Naive thymus-derived CD4-positive, alpha-beta T cell (primary cell): Measurements from ENCODE around the gene SBNO1. TPM values are rescaled to one million over a fixed set of nuclear protein-coding genes. Genes with fewer than 3 reads are reported as not detected.
A peak's percentile ranks its signal among the peaks of the same experiment; 100 is the strongest.
"Not testable (repeated sequence)": the region's sequence is repeated elsewhere in the genome, so short reads cannot be mapped to it uniquely, and the experiment has no call there.

Source experiments
- ATAC-seq: fragments of 150-1000 bp; cut with Tn5 transposase; 2 replicates; pipeline ENCODE4 v1.10.0; 2021; ENCODE audit warnings: mild to moderate bottlenecking, moderate library complexity
- CTCF ChIA-PET: fragments of 350-600 bp; sonication (Branson Sonifier 250); formaldehyde crosslinking; loops from one replicate; lab custom pipeline; 2021; ENCODE audit warnings: antibody characterized with exemption; lab: Charles Lee
- POLR2A ChIA-PET: fragments of 350-600 bp; sonication (Branson Sonifier 250); formaldehyde crosslinking; loops from one replicate; lab custom pipeline; 2021; ENCODE audit warnings: antibody characterized with exemption, inconsistent platforms; lab: Charles Lee
- DNase-seq, 9 donors: peaks; one replicate each; pipeline versions ENCODE4 v3.0.0 to v3.0.0-alpha.2; 2020 to 2022; ENCODE audit warnings: mixed read lengths in 1 of 9
- H3K27ac ChIP-seq: one replicate; pipeline ENCODE4 v1.7.0; 2013; ENCODE audit warnings: mild to moderate bottlenecking, low read depth, low read length, moderate library complexity
- H3K27me3 ChIP-seq, 2 donors: one replicate each; pipeline ENCODE4 v1.7.0; 2013; ENCODE audit warnings: low read length in 2 of 2, mild to moderate bottlenecking in 2 of 2, moderate library complexity in 2 of 2; ENCODE audit not compliant: control insufficient read depth in 2 of 2, insufficient read depth in 2 of 2
- H3K36me3 ChIP-seq, 3 experiments: 1 replicate in 2 of 3; 2 replicates in 1 of 3; pipeline ENCODE4 v1.7.0; 2013; ENCODE audit warnings: low read length in 3 of 3, mild to moderate bottlenecking in 3 of 3, moderate library complexity in 1 of 3; ENCODE audit not compliant: insufficient read depth in 3 of 3, control insufficient read depth in 2 of 3
- H3K4me1 ChIP-seq, 2 donors: one replicate each; pipeline ENCODE4 v1.7.0; 2013; ENCODE audit warnings: low read length in 2 of 2, mild to moderate bottlenecking in 2 of 2, moderate library complexity in 1 of 2; ENCODE audit not compliant: control insufficient read depth in 2 of 2, insufficient read depth in 2 of 2
- H3K4me3 ChIP-seq: 2 replicates; pipeline ENCODE4 v1.7.0; 2013; ENCODE audit warnings: mild to moderate bottlenecking, low read length
- H3K9me3 ChIP-seq, 3 experiments: 1 replicate in 2 of 3; 2 replicates in 1 of 3; pipeline ENCODE4 v1.7.0; 2013; ENCODE audit warnings: low read length in 3 of 3; ENCODE audit not compliant: control insufficient read depth in 2 of 3
- H3K27ac Mint-ChIP-seq, 9 donors: one replicate each; pipeline ENCODE4 v1.8.0; 2020 to 2022; ENCODE audit warnings: mixed read lengths in 9 of 9, mild to moderate bottlenecking in 8 of 9, moderate library complexity in 5 of 9, inconsistent platforms in 2 of 9
- H3K27me3 Mint-ChIP-seq, 5 donors: one replicate each; pipeline ENCODE4 v1.8.0; 2021 to 2022; ENCODE audit warnings: mixed read lengths in 5 of 5, mild to moderate bottlenecking in 1 of 5
- H3K36me3 Mint-ChIP-seq, 5 donors: one replicate each; pipeline ENCODE4 v1.8.0; 2020 to 2022; ENCODE audit warnings: mixed read lengths in 5 of 5, mild to moderate bottlenecking in 3 of 5, inconsistent platforms in 1 of 5
- H3K4me1 Mint-ChIP-seq, 7 donors: one replicate each; pipeline ENCODE4 v1.8.0; 2020 to 2022; ENCODE audit warnings: mixed read lengths in 7 of 7, mild to moderate bottlenecking in 3 of 7, inconsistent platforms in 1 of 7
- H3K4me3 Mint-ChIP-seq, 10 donors: one replicate each; pipeline ENCODE4 v1.8.0; 2020 to 2022; ENCODE audit warnings: mild to moderate bottlenecking in 10 of 10, mixed read lengths in 10 of 10, moderate library complexity in 6 of 10, inconsistent platforms in 2 of 10
- H3K9me3 Mint-ChIP-seq, 11 donors: one replicate each; pipeline ENCODE4 v1.8.0; 2020 to 2022; ENCODE audit warnings: mixed read lengths in 11 of 11, mild to moderate bottlenecking in 4 of 11, inconsistent platforms in 1 of 11, moderate library complexity in 1 of 11
- intact Hi-C, 2 donors: fragments of 100-400 bp; cut with micrococcal nuclease; formaldehyde crosslinking; loops; one replicate each; pipeline ENCODE4 v1.15.1; 2023
- polyA plus RNA-seq, 2 donors: library from polyadenylated mRNA; unstranded; fragments of 300-500 nt; fragmentation: Illumina TruSeq; gene quantifications; one replicate each; pipeline ENCODE4 v1.2.3, GENCODE V29; 2021
- total RNA-seq, 6 experiments: library from RNA in 5 of 6; stranded (reverse) in 5 of 6; gene quantifications; 1 replicate in 5 of 6; 2 replicates in 1 of 6; pipeline ENCODE4 v1.2.3 and lab custom pipeline; 2021 to 2026

SBNO1 gene
- total and polyA plus RNA-seq, 7 experiments from 2014 or later, result 30.1 to 49.9 (median 34.0) TPM

DNA sequence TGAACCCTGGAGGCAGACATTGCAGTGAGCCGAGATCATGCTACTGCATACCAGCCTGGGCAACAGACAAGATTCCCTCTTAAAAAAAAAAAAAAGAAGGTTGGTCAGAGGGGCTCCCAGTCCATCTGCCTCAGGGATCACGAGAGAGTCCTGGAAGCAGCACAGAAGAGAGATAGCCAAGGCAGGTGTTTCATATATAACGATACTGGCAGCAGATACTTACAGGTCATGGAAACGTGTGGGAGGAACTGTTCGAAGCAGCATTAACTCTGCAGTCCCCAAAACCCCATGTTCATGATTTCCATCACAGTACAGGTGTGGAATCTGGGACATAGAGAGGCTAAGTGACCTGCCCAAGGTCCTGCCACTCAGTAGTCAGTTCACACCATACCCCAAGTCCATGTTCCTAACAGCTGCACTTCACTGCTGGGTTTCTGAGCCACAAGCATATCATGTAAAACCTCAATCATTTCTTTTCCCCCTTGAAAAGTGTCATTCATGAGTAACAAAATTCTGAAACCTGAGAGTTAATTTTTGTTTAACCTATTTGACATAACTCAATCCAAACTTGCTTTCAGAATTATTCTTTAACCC, 109.7 kb downstream of the SBNO1 start:
- Histone ChIP-seq H3K4me1 (peaks cover 6 to 12% of the 10 kb centered on the region in 2 donors), H3K27ac (no peak overlapping the region), H3K4me3 (no peak overlapping the region), H3K36me3 (peaks cover 0 to 69% (median 4%) of the 10 kb centered on the region in 3 experiments), H3K9me3 (no peaks in the 10 kb centered on the region), H3K27me3 (no peaks in the 10 kb centered on the region)
- H3K36me3 Mint-ChIP-seq, result peaks cover 3 to 34% (median 13%) of the 10 kb centered on the region in 5 donors
- POLR2A ChIA-PET, result no interaction called here
- ATAC-seq (no peak), DNase-seq (no peak)
- no peaks in the 10 kb centered on the region for H3K9me3 Mint-ChIP-seq
- H3K27me3 Mint-ChIP-seq, result no peaks in the 10 kb centered on the region
- CTCF ChIA-PET, result interaction anchor here (0.6 to 1.3 kb wide), 2 partner anchors 17 to 490 kb away, joined by 3 to 4 read pairs; no protein-coding TSS in a partner anchor
- H3K4me1 Mint-ChIP-seq, result peaks cover 12 to 31% (median 21%) of the 10 kb centered on the region in 7 donors
- no peak overlapping the region for H3K4me3 Mint-ChIP-seq
- intact Hi-C loops, result no loop called here
- peak overlapping the region in 2 of 9 donors; percentile 17 to 57 for H3K27ac Mint-ChIP-seq

DNA sequence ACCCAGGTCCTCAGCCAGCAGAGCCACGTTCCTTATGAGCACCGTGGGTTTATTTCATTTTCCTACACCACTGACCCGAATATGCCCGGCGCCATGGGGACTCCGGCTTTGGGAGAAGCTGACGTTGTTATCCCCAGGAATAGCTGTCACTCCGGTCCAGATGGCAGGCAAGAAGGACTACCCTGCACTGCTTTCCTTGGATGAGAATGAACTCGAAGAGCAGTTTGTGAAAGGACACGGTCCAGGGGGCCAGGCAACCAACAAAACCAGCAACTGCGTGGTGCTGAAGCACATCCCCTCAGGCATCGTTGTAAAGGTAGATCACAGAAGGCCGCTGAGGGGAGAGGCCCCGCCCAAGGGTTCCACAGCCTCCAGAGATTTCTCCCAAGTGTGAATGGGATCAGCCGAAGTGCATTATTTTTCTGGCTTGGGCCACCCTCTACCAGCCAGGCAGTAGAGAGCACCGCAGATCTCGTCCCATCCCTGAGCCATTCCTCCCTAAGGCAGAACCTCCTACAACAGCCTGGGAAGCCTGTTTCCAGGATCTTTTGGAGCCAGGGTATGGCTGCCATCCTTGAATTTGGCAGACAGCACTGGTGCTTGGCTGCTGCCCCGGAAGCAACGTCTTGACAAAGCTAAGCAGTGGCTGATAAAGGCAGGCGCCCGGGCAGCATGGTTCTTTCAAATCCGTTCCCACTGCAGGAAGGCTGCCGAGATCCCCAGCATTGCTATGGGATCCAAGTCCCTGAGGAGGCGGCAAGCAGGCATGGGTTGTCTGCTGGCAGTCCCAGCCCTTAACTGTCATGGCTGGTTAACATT, 110.8 kb downstream of the SBNO1 start:
- Mint-ChIP-seq H3K27me3 (no peaks in the 10 kb centered on the region), H3K4me1 (peaks cover 16 to 35% (median 25%) of the 10 kb centered on the region in 7 donors), H3K9me3 (no peaks in the 10 kb centered on the region), H3K36me3 (peaks cover 3 to 39% (median 16%) of the 10 kb centered on the region in 5 donors), H3K27ac (peak overlapping the region in 4 of 9 donors; percentile 4 to 57 (median 27)), H3K4me3 (no peak overlapping the region)
- Histone ChIP-seq H3K4me3 (no peak overlapping the region), H3K9me3 (no peaks in the 10 kb centered on the region), H3K36me3 (peaks cover 0 to 72% (median 0%) of the 10 kb centered on the region in 3 experiments), H3K27me3 (no peaks in the 10 kb centered on the region), H3K27ac (no peak overlapping the region), H3K4me1 (peaks cover 6 to 12% of the 10 kb centered on the region in 2 donors)
- ChIA-PET POLR2A (no interaction called here), CTCF (interaction anchor here (0.6 kb wide), 1 partner anchor 18 kb away, joined by 3 read pairs; no protein-coding TSS in a partner anchor)
- DNase-seq (no peak), ATAC-seq (no peak)
- intact Hi-C loops, result no loop called here

DNA sequence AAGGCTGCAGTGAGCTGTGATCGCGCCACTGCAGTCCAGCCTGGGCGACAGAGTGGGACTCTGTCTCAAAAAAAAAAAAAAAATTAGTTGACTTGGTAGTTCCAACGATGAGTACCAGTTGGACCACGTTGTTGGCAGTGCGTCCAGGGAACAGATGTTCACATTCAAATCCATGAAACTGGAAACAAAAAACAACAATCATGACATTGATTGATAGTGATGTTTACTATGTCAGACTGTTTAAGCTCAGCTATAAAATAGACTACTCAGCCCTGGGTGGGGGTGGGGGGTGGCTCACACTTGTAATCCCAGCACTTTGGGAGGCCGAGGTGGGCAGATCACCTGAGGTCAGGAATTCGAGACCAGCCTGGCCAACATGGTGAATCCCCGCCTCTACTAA, 112.3 kb downstream of the SBNO1 start:
- ATAC-seq, H3K27me3 Mint-ChIP-seq, intact Hi-C loops, H3K9me3 ChIP-seq, POLR2A ChIA-PET, H3K9me3 Mint-ChIP-seq, H3K27ac ChIP-seq, DNase-seq, H3K4me3 Mint-ChIP-seq, H3K4me3 ChIP-seq, H3K27me3 ChIP-seq: not testable (repeated sequence)
- H3K36me3 ChIP-seq, result peaks cover 0 to 64% (median 0%) of the 10 kb centered on the region in 3 experiments
- CTCF ChIA-PET, result interaction anchor here (0.7 to 0.8 kb wide), 2 partner anchors 130 to 192 kb away, joined by 4 to 6 read pairs; no protein-coding TSS in a partner anchor
- Mint-ChIP-seq H3K4me1 (peaks cover 21 to 50% (median 40%) of the 10 kb centered on the region in 7 donors), H3K27ac (peak overlapping the region in 1 of 9 donors; percentile 70), H3K36me3 (peaks cover 3 to 51% (median 25%) of the 10 kb centered on the region in 5 donors)
- H3K4me1 ChIP-seq, result peaks cover 6 to 14% of the 10 kb centered on the region in 2 donors

DNA sequence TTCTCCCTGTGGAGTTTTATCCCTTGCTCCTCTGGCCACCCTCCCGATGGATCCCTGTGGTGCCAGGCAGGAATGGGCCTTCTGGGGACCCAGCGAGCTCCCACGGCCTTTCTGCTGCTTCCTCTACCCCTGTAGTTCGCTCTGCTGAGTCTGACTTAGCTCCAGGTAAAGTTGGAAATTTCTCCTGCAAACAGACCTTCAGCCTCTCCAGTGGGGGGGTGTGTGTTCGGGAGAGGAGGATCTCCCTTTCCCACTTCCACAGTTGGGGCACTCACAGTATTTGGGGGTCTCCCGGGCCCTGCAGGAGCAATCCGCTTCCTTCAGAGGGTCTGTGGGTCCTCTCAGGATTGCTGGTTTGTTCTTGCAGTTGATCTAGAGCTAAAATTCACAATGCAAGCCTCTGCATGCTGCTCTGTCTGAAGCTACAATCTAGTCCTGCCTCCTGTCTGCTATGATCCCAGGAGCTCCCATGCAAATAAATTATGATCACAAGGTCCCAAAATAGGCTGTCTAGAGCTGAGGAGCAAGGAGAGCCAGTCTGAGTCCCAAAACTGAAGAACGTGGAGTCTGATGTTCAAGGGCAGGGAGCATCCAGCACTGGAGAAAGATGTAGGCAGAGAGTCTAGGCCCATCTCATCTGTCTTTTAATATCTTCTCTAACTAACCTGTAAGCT, 113.1 kb downstream of the SBNO1 start:
- ATAC-seq (no peak), DNase-seq (no peak)
- ChIA-PET POLR2A (interaction anchor here (1.6 kb wide), 1 partner anchor 19 kb away, joined by 5 read pairs; the partner anchor contains the start of gene MPHOSPH9), CTCF (interaction anchor here (0.6 to 1.1 kb wide), 3 partner anchors 9 to 192 kb away, joined by 3 to 5 read pairs (median 4); no protein-coding TSS in a partner anchor)
- peaks cover 3 to 44% (median 24%) of the 10 kb centered on the region in 5 donors for H3K36me3 Mint-ChIP-seq
- Histone ChIP-seq H3K36me3 (peaks cover 0 to 56% (median 0%) of the 10 kb centered on the region in 3 experiments), H3K9me3 (no peaks in the 10 kb centered on the region), H3K4me3 (no peak overlapping the region), H3K4me1 (peaks cover 6 to 18% of the 10 kb centered on the region in 2 donors), H3K27ac (peak overlapping the region; percentile 41), H3K27me3 (no peaks in the 10 kb centered on the region)
- H3K9me3 Mint-ChIP-seq, result peaks cover 0 to 2% (median 0%) of the 10 kb centered on the region in 11 donors
- peak overlapping the region in 3 of 10 donors; percentile 9 to 47 (median 22) for H3K4me3 Mint-ChIP-seq
- peak overlapping the region in 7 of 9 donors; percentile 8 to 70 (median 51) for H3K27ac Mint-ChIP-seq
- H3K27me3 Mint-ChIP-seq, result no peaks in the 10 kb centered on the region
- peaks cover 27 to 57% (median 43%) of the 10 kb centered on the region in 7 donors for H3K4me1 Mint-ChIP-seq
- intact Hi-C loops, result no loop called here

DNA sequence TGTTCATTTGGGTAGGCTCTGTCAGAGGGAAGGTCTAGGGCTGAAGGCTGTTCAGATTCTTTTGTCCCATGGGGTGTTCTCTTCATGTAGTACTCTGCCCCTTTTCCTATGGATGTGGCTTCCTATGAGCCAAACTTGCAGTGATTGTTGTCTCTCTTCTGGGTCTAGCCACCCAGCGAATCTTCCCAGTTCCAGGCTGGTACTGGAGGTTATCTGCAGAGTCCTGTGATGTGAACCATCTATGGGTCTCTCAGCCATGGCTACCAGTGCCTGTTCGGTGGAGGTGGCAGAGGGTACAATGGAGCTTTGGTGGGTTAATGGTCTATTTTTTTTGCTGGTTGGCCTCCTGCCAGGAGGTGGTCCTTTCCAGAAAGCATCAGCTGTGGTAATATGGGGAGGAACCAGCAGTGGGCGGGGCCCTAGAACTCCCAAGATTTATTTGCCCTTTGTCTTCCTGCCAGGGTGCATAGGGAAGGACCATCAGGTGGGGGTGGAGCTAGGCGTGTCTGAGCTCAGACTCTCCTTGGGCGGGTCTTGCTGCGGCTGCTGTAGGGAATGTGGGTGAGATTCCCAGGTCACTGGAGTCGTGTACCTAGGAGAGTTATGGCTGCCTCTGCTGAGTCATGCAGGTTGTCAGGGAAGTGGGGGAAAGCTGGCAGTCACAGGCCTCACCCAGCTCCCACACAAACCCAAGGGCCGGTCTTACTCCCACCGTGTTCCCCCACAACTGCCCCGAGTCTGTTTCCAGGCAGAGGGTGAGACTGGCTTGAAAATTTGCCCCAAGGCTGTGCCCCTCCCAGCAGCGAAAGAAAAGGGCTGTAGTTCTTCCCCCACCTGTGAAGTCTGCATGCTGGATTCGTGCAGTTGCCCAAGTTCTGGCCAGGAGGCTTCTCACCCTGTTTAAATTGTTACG, 113.9 kb downstream of the SBNO1 start:
- ChIA-PET CTCF (interaction anchor here (0.6 to 1.3 kb wide), 3 partner anchors 8 to 207 kb away, joined by 3 to 5 read pairs (median 3); no protein-coding TSS in a partner anchor), POLR2A (interaction anchor here (1.4 to 1.6 kb wide), 2 partner anchors 10 to 18 kb away, joined by 4 to 5 read pairs; partner anchors contain the start of gene MPHOSPH9)
- Mint-ChIP-seq H3K9me3 (peaks cover 0 to 2% (median 0%) of the 10 kb centered on the region in 11 donors), H3K4me1 (peaks cover 30 to 64% (median 50%) of the 10 kb centered on the region in 7 donors), H3K36me3 (peaks cover 3 to 39% (median 23%) of the 10 kb centered on the region in 5 donors), H3K4me3 (peak overlapping the region in 9 of 10 donors; percentile 12 to 61 (median 27)), H3K27ac (peak overlapping the region; percentile 8 to 89 (median 62)), H3K27me3 (no peaks in the 10 kb centered on the region)
- Histone ChIP-seq H3K27me3 (no peaks in the 10 kb centered on the region), H3K4me1 (peaks cover 6 to 18% of the 10 kb centered on the region in 2 donors), H3K27ac (peak overlapping the region; percentile 51), H3K4me3 (no peak overlapping the region), H3K36me3 (peaks cover 0 to 48% (median 0%) of the 10 kb centered on the region in 3 experiments), H3K9me3 (no peaks in the 10 kb centered on the region)
- intact Hi-C loops, result loop anchor here in 1 of 2 donors (1.0 kb wide), 1 partner anchor 8 kb away; no protein-coding TSS in a partner anchor
- ATAC-seq, result no peak
- no peak for DNase-seq
